ENCODE measurements around the gene TOP2A. TPM values are rescaled to one million over a fixed set of nuclear protein-coding genes. Genes with fewer than 3 reads are reported as not detected.
"Not testable (repeated sequence)": the region's sequence is repeated elsewhere in the genome, so short reads cannot be mapped to it uniquely, and the experiment has no call there.

The TOP2A gene
- total RNA-seq, 1 donor from 2014 or later = 28.3 TPM

DNA sequence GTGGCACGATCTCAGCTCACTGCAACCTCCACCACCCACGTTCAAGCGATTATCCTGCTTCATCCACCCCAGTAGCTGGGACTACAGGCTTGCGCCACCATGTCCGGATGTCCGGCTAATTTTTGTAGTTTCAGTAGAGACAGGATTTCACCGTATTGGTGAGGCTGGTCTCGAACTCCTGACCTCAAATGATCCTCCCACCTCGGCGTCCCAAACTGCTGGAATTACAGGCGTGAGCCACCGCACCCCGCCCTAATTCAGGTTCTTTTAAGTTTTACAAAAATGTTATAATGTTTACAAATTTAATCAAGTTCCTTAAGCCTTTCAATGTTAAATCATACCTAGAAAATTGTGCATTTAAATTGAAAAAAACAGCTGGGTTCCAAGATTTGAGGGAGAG lies 39.9 kb downstream of the TOP2A start:
- Mint-ChIP-seq H3K36me3 (ENCODE audit: low read depth, unreplicated experiment) (peaks cover 6% of the 10 kb centered on the region), H3K27me3 (ENCODE audit: unreplicated experiment) (peaks cover 2% of the 10 kb centered on the region), H3K4me1 (ENCODE audit: unreplicated experiment) (no peaks in the 10 kb centered on the region), H3K9me3 (ENCODE audit: unreplicated experiment) (no peaks in the 10 kb centered on the region), H3K27ac (ENCODE audit: unreplicated experiment) (no peak overlapping the region), H3K4me3 (ENCODE audit: unreplicated experiment) (no peak overlapping the region)
- no peak for TF ChIP-seq CTCF (IDR thresholded peaks at IDR 0.05; ENCODE audit: unreplicated experiment)
- no peak for DNase-seq (ENCODE audit: low spot score)

GRCh38 chr17:40376541-40376940 lies 41.2 kb downstream of the TOP2A start:
- H3K4me1 Mint-ChIP-seq (ENCODE audit: unreplicated experiment); H3K36me3 Mint-ChIP-seq (ENCODE audit: low read depth, unreplicated experiment); H3K9me3 Mint-ChIP-seq (ENCODE audit: unreplicated experiment); H3K4me3 Mint-ChIP-seq (ENCODE audit: unreplicated experiment); H3K27ac Mint-ChIP-seq (ENCODE audit: unreplicated experiment); DNase-seq (ENCODE audit: low spot score); H3K27me3 Mint-ChIP-seq (ENCODE audit: unreplicated experiment): not testable (repeated sequence)

GRCh38 chr17:40375786-40376185 lies 41.9 kb downstream of the TOP2A start:
- not testable (repeated sequence) for H3K4me1 Mint-ChIP-seq (ENCODE audit: unreplicated experiment); H3K4me3 Mint-ChIP-seq (ENCODE audit: unreplicated experiment); H3K27me3 Mint-ChIP-seq (ENCODE audit: unreplicated experiment); H3K36me3 Mint-ChIP-seq (ENCODE audit: low read depth, unreplicated experiment); H3K27ac Mint-ChIP-seq (ENCODE audit: unreplicated experiment); H3K9me3 Mint-ChIP-seq (ENCODE audit: unreplicated experiment); DNase-seq (ENCODE audit: low spot score)

- H3K36me3 Mint-ChIP-seq (ENCODE audit: low read depth, unreplicated experiment) = peaks cover 6% of the 10 kb centered on the region
- no peak overlapping the region for H3K4me3 Mint-ChIP-seq (ENCODE audit: unreplicated experiment)
- peaks cover 2% of the 10 kb centered on the region for H3K27me3 Mint-ChIP-seq (ENCODE audit: unreplicated experiment)
- H3K9me3 Mint-ChIP-seq (ENCODE audit: unreplicated experiment) = no peaks in the 10 kb centered on the region
- H3K27ac Mint-ChIP-seq (ENCODE audit: unreplicated experiment) = peak overlapping the region; percentile 57
- no peak for TF ChIP-seq CTCF (IDR thresholded peaks at IDR 0.05; ENCODE audit: unreplicated experiment)
- no peak for DNase-seq (ENCODE audit: low spot score)
- peaks cover 2% of the 10 kb centered on the region for H3K4me1 Mint-ChIP-seq (ENCODE audit: unreplicated experiment)
Observed at GRCh38 chr17:40374821-40375498, 42.7 kb downstream of the TOP2A start.

DNA sequence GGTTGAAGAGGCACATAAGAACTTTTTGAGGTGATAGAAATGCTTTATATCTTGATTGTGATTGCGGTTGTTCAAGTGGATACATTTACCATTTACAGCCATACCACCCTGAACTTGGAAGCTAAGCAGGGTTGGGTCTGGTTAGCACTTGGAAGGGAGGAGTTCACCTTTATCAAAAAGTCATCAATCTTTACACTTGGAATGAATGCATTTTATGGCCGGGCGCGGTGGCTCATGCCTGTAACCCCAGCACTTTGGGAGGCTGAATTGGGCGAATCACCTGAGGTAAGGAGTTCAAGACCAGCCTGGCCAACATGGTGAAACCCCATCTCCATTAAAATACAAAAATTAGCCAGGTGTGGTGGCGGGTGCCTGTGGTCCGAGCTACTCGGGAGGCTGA lies 43.7 kb downstream of the TOP2A start:
- H3K27me3 Mint-ChIP-seq (ENCODE audit: unreplicated experiment) = peaks cover 3% of the 10 kb centered on the region
- H3K4me1 Mint-ChIP-seq (ENCODE audit: unreplicated experiment) = peaks cover 7% of the 10 kb centered on the region
- DNase-seq (ENCODE audit: low spot score) = no peak
- no peak for TF ChIP-seq CTCF (IDR thresholded peaks at IDR 0.05; ENCODE audit: unreplicated experiment)
- H3K27ac Mint-ChIP-seq (ENCODE audit: unreplicated experiment) = no peak overlapping the region
- H3K4me3 Mint-ChIP-seq (ENCODE audit: unreplicated experiment) = no peak overlapping the region
- H3K9me3 Mint-ChIP-seq (ENCODE audit: unreplicated experiment) = no peaks in the 10 kb centered on the region
- peaks cover 6% of the 10 kb centered on the region for H3K36me3 Mint-ChIP-seq (ENCODE audit: low read depth, unreplicated experiment)

- DNase-seq (ENCODE audit: low spot score) = no peak
- peaks cover 6% of the 10 kb centered on the region for H3K36me3 Mint-ChIP-seq (ENCODE audit: low read depth, unreplicated experiment)
- no peak for TF ChIP-seq CTCF (IDR thresholded peaks at IDR 0.05; ENCODE audit: unreplicated experiment)
- peaks cover 4% of the 10 kb centered on the region for H3K27me3 Mint-ChIP-seq (ENCODE audit: unreplicated experiment)
- H3K4me1 Mint-ChIP-seq (ENCODE audit: unreplicated experiment) = peaks cover 7% of the 10 kb centered on the region
- no peak overlapping the region for H3K4me3 Mint-ChIP-seq (ENCODE audit: unreplicated experiment)
- H3K9me3 Mint-ChIP-seq (ENCODE audit: unreplicated experiment) = no peaks in the 10 kb centered on the region
- no peak overlapping the region for H3K27ac Mint-ChIP-seq (ENCODE audit: unreplicated experiment)
Observed at GRCh38 chr17:40373324-40373723, 44.4 kb downstream of the TOP2A start.

GRCh38 chr17:40372644-40373043 lies 45.1 kb downstream of the TOP2A start:
- not testable (repeated sequence) for H3K4me3 Mint-ChIP-seq (ENCODE audit: unreplicated experiment); DNase-seq (ENCODE audit: low spot score); H3K27ac Mint-ChIP-seq (ENCODE audit: unreplicated experiment); H3K9me3 Mint-ChIP-seq (ENCODE audit: unreplicated experiment); H3K4me1 Mint-ChIP-seq (ENCODE audit: unreplicated experiment); H3K27me3 Mint-ChIP-seq (ENCODE audit: unreplicated experiment); H3K36me3 Mint-ChIP-seq (ENCODE audit: low read depth, unreplicated experiment)
